ENCODE data around the gene PI4KB.
A peak's percentile ranks its signal among the peaks of the same experiment; 100 is the strongest.

The PI4KB gene

DNA sequence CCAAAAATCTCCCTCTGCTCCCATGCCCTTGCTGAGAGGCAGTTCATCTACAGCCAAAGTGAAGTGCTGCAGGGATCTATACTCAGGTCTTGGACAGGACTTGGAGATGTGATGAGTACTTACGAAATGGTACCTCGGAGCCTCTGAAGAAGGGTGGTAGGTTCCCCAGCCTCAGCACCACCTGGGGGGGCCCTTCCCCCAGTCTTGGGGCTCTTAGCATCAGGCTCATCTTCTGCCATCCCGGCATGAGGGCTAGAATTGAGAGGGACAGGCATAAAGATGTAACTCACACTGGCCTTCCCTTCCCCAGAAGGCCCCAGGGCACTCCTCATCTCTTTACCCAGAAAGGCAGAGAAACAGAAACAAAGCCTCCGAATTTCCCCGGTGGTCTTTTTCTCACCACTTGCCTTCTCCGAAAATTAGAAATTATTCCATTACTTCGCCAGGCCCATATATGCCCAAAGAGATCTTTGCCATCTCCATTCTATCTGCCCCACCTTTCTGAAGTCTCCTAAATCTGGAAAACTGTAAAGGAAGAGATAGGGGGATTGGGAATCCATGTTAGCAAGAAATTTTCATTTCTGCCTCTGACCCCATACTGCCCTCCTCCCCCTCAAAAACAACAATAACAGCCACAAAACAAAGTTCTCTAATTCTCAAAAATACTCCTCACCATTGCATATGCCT lies 19.0 kb upstream of the PI4KB start:
- DNase-seq, result no peak

DNA sequence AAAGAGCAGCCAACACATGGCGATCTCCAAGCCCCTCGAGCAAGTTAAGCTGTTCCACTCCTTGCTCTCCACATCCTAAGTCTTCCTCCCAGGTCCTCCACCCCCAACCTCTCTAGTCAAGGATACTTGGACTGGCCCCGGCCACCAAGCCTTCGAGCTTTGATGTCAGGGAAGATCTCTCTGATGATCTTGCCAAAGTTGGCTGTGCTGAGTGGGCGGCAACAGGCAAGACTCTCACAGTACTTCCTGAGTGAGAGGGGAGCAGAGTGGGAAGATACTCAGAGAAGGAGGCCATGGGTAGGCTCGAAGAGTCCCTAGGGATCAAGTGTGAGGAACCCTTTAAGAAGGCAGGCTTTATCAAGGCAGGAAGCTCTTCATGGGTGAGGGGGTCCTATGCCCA lies 17.1 kb upstream of the PI4KB start:
- no peak for DNase-seq

DNA sequence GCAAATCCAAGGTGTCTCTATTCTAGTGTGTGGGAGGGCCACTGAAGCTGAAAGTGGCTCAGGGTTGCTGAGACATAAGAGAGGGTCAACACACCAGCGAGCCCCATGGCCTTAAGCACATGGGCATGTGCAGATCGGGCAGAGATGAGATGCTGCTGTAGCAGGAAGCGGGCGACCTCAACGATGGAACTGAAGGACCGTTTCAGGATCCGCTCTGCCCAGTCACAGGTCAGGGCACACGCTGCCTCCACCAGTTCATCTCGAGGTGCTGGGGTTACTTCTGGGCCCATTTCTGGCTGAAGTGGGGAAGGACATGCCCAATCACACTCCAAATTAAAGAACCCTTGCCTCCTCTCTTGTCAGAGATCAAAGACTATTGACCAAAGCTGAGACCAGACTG lies 16.4 kb upstream of the PI4KB start:
- no peak for DNase-seq

DNA sequence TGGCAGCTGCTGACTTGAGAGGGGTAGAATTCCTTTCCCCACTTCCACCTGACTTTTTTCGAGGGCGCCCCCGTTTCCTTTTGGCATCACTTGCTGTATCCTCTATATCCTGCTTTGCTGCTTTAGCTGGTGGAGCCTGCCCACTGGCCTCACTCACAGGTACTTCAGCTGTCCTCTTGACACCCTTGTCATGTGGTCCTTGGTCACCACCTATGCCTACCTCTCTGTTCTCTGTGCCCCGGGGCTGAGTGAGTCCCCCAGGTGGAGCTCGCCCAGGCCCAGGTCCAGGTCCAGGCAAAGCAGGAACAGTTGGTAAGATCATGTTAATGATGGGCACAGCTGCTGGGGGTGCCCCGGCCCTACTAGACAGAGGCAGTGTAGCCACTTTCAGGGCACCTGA lies 15.4 kb upstream of the PI4KB start:
- no peak for DNase-seq

DNA sequence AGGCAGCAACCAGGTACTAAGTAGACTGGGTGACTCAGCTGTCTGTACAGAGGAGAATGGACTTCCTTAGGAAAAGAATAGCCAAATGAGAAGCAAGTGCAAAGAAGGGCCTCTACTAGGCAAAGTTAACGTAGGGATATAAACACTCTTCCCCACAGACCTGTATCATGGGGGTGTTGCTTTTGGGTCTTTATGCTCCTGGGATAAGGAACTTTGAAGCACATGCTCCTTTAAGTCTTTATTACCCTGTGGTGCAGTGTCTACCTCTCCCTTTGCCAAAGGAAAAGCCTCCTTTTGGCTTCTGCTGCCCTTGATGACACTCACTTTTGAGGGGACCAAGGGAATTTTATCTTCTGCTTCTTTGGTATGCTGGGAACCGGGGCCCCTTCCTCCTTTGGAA lies 14.8 kb upstream of the PI4KB start:
- no peak for DNase-seq

DNA sequence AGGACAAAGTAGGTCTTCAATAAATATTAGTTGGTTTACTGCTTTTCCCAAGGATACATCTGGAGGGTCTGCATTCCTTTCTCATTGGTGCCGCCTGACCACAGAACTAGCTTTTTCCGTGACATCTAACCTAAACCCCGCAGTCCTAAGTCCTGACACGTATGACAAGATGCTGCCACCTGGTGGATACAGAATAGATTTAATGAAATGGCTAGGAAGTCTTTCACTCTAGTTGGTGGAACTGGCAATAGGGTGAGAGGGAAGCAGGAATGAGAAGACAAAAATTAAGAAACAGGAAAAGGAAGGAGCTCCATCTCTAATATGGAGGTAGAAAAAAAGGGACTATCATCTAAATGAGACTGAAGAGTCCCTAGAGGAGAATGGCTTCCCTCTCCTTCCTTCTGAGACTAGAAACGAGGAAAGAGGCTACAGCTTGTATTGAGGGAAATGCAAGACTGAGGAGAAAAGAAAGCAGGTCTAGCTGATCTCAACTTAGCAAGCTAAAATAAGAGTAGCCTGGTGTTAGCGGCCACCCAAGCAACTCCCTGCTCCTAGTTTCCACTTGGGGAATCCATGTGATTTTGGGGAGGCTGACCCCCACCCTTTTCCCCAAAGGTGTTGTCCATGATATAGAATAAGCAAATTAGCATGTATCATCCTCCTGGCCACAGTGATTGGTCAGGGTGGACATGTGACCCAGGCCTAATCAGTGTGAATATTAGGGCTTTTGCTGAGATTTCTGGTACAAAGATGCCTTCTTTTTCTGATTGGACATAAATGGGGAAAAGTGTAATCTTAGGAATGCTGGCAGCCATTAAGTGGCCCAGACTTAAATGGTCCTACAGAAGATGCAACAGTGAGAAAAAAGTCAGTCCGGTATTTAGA lies 13.9 kb upstream of the PI4KB start:
- DNase-seq, result peak; percentile 41 to 46

DNA sequence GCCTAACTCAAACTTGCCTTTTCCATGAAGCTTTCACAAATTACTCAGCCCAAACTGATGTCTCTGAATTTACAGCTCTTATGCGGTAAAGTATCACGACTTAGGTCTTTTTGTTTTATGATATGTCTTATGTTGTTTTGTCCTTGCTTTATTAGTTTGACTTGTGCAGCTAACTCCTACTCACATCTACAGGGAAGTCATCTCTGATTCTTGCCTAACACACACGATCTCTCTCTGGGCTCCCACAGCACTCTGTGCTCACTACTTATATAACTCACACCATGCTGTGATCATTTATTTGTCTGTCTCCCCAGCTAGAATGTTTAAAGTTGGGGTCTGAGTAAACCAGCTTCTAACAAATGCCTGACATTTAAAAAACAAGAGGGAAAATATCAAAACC lies 9.3 kb upstream of the PI4KB start:
- no peak for DNase-seq

DNA sequence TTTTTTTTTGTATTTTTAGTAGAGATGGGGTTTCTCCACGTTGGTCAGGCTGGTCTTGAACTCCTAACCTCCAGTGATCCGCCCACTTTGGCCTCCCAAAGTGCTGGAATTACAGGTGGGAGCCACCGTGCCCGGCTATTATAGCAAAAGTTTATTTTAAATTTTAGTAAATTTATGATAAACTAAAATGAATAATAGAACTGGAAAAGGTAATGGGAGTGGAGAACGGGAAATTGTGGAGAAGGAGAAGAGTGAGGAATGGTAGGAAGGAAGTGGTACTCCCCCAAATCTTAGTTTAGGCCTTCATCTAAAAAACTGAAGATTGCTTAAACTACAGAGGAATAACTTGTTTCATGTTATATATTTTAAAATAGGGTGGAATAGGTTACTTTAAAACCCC lies 7.6 kb upstream of the PI4KB start:
- DNase-seq, result no peak

DNA sequence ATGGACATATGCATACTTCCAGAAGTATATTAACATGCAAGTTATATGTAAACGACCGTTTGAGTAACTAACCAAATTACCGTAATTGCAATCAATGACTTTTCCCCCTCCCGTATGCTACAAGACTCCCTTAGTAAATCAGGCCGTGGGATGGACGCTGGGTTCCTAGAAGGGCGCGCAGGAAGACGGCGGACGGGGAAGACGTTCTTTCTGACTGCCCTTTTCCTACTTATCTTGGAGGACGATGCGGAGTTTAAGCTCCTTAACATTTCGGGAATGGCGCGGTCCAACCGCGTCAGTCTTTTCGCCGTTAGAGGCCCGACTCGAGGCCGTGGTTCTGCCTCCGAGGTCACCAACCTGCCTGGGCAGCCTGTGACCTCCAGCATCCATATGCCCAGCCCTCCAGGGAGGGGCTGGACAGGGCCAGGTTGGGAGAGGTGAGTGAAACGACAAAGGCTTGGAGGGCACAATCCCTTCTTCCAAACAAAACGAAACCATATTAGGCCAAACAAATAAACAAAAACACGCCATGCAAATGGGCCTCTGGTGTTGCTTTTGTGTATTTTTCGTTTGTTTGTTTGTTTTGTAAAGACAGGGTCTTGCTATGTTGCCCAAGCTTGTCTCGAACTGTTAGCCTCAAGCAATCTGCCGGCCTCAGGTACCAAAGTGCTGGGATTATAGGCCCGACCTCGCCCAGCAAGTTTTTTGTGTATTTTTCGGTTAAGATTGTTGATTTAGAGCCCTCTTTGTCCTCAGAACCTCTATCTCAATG lies 873 bp upstream of the PI4KB start:
- DNase-seq, result peak in 1 of 2 donors; percentile 5

DNA sequence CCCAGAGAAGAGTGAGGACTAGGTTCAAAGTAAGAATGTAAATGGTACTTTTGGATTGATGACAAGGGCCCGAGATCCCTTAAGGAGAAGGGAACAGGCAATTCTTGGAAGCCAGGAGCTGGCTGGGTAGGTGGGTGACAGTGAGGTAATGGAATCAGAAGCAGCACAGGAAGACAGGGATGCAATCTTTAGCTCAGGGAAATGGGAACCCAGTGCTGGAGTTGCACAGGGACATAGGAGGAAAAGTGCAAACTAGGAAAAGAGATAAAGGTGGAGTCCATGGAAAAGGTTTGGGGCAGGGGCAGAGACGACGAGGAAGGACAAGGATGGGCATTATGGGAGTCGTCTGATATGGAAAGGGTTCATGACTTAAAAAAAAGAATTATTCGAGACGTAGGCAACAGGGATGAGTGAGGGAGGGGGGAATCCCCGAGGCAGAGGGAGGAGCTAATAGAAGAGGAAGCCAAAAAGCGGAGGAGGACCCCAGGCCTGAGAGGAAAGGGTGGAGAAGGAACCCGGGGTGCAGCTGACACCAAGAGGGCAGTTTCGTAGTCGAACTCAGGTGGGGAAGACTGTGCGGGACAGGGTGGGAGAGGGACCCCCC lies 495 bp downstream of the PI4KB start:
- DNase-seq, result peak; percentile 31 to 42

DNA sequence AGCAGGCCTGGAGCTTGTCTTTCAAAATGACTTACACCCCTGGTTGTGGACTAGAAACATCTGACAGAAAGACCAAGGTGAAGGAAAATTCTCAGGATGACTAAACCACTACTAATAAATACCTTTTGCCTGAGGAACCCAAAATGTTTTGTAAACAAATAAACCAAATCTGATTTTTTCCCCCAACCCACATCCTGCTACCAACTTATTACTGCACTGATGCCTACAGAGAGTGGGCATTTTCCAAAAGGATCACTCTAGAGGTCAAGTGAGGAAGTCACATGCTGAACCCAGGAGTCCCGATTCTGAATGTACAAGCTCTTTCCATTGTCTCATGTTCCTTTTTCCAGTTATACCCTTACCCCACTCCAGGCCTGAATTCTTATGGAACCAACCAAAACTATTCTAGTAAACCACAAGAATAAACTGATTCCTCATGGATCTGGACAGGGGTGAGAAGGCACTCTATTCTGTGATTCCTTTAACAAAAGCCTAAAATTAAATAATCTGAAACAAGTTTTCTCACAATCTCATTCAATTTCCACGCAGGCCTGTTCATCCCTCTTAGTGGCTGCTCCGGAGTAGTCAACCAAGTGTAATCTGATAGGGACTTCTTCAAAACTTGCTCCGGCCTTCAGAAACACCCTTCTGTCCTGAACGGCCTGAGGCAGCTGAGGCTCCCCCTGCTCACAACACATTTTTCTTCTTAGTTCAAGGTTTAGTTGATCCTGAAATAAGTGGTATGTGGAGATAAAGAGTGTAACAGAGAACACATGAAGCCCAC lies 1.4 kb downstream of the PI4KB start:
- no peak for DNase-seq

DNA sequence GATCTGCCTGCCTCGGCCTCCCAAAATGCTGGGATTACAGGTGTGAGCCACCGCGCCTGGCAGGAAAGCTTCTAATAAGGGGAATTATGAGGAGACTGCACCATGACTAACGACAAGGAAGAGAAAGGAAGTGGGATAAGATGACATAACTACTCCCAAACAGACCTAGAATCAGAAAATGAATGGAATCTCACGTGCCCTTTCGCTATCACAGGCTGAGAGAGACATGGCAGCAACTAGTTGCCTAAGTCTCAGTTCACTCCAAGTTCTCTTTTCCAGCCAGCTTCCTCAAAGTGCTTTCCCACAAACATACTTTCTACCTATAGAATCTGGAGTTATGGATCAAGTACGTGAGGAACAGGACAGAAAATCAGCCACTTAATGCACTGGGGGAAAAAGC lies 2.0 kb downstream of the PI4KB start:
- no peak for DNase-seq

DNA sequence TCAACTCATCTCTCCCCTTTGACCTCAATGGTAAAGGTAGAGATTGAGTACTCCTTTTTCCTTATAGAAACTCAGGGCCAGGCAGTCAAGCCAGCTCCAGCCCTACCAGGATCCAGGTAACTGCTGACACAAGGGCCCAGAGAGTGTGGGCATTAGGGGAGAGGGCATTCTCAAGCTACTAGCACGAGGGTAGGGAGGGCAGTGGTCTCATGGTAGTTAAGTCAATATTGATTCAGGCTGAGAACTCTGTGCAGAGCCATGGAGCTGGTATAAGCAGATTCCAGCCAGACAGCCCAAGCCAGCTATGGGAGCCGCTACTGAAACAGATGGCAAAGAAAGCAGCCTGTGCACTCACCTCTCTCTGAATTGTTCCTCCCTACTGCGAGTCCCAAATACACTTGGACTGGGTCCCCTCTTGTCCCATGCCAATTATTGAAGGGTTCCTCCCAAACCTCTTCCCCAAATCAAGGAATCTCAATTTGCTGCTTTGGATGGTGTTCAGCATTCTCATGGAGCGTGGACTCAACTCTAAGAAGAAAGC lies 2.8 kb downstream of the PI4KB start:
- DNase-seq, result no peak

DNA sequence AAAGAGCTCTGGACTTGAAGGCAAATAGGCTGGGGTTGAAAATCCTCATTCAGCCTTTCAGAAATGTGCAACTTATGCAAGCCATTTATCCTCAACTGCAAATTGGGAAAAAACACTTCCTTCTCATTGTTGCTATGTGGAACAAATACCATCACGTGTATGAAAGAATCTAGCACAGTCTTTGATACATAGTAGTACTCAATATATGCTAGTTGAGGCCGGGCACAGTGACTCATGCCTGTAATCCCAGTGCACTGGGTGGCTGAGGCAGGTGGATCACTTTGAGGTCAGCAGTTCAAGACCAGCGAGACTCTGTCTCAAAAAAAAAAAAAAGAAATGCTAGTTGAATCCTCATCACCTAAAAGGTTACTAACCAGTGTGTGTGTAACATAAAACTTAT lies 8.2 kb downstream of the PI4KB start:
- no peak for DNase-seq

DNA sequence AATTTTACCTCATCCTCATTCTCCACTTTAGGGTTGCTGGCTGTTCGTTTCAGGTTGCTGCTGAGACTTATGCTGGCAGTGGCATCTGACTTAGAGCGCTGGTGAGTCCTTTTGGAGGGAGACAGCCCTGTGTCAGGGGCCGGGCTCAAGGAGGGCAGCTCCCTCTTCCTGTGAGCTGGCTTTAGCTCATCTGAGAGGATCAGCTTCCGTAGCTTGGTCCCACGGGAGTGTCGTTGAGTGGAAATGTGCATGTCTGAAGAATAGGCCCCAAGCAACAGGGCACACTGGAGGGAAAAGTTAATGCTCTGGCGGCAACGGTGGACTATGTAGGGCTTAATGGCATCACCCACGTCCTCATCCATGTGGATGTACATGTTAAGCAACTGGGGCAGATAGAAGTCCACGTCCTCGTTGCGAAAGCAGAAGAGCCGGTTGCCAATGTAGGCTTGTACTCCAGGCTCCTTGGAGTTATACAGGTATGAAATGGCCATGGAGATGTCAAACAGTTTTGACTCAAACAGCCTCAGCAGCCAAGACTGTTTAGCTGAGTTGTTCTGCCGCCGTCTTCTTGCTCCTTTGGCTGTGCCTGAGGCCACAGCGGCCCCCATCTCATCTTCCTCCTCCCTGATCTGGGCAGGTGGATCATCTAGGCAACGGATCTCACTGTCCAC lies 11.5 kb downstream of the PI4KB start:
- no peak for DNase-seq

DNA sequence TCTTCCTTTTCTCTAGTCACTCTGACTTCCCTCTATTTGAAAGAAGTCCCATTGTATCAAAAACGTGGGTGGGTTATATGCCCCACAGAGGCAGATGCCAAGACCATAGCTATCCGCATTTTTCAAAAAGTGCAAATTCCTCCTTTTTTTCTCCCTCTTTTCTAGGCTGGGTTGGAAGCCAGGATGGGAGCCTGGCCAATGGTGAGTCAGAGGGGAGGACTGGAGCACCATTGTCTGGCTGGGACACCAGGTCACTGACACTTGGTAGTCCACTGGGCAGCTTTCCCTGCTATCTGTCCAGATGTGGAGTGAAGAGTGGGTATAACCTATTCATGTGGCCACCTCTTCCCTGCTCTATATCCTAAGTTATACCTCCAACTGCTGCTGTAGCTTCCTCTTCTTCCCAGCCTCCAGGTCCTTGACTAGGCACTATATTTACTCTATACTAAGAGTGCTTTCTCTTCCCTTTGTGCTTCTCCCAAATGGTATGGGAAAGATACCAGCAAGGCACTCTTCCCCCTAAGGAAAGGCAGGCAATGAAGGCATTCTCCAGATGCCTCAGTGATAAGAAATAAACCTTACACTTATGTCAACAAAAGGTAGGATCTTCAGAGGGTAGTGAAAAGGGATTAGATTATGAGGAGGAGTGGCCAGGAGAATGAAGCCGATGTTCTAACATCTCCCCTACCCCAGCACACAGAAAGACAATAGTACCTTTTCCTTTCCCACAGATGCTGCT lies 12.9 kb downstream of the PI4KB start:
- no peak for DNase-seq

DNA sequence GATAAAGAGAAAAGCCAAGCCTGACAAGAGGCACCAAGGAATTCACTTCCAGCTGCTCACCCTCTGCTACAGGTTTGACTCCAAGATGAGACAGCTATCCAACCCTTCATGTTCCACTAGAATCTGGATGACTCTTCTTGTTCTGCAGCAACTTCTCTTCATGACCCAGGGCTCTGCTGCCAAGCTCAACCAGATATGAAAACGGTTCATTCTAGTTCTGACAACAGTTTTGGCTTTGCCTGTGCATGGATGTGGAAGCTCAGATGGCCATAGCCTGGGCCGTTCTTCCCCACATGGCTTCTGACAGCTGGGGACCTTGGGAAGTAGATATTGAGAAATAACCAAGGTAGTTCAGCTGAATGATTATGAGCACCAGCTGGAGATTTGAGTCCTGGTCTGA lies 13.7 kb downstream of the PI4KB start:
- DNase-seq, result no peak

DNA sequence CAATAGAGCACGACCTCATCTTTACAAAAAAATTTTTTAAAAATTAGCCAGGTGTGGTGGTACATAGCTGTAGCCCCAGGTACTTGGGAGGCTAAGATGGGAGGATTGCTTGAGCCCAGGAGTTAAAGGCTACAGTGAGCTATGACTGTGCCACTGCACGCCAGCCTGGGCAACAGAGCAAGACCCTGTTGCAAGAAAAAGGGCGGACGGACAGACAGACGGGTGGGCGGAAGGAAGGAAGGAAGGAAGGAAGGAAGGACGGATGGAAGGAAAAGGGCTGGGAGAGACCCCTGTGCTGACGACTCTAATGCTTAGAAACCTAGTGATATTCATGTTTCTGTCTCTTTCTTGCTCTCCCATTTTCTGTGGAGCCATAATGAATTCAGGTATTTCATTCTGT lies 14.4 kb downstream of the PI4KB start:
- DNase-seq, result no peak

DNA sequence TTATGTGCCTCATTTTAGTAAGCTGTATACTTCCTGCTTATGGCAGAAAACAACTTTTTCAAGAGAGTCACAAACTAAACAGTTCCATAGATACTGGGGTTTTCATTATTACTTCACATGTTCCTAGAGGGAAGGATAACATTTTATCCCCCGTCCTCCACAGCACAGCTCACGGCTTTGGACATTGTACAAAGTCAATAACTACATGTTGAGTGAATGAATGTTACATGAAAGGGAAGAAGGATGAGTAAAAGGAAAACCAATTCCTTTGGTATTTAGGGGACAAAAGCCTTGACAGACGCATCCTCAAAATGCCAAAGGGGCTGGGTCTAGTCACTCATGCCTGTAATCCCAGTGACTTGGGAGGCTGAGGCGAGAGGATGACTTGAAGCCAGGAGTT lies 14.8 kb downstream of the PI4KB start:
- DNase-seq, result no peak

DNA sequence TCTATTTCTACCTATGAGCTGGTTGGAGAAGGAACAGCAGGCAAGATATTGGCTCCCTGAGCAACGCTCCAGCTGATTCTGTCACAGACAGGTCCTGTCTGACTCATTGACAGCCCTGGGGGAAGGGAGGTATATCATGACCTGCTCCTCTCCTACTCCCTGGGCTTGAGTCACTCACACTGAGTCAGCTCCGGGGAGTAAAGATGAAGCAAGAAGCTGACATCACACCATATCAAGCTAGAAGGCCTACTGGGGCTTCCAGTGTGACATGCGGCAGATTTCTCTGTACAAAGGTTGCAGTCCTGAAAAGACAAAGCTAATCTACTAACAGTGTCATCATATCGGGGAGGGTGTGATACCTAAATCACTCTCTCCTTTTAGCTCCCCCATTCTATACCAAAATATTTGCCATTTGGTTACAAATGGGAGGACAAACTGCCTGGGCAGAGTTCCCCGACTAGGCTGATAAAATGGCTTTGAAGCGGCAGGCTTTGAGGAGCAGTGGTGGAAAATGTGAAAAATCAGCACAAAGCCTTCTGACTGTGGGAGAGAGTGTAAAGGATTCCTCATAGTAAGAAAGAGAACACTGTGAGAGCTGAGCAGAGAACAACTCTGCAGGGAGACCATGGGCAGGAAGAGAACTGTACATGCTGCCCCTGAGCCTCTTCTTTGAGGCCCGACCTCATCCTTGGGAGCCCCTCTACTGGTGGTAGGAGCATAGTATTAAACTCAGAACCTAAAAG lies 15.5 kb downstream of the PI4KB start:
- peak; percentile 67 to 70 for DNase-seq

Data from stimulated activated CD4-positive, alpha-beta T cell treated with anti-CD3 and anti-CD28 coated beads, Interleukin-2, amount 100 ng/mL, for 48 hours (primary cell).